ENCODE measurements around the gene CHD9. TPM values are rescaled to one million over a fixed set of nuclear protein-coding genes. Genes with fewer than 3 reads are reported as not detected.
"Not testable (repeated sequence)": the region's sequence is repeated elsewhere in the genome, so short reads cannot be mapped to it uniquely, and the experiment has no call there.

Gene CHD9
- total and polyA plus RNA-seq, 4 donors = 6.2 to 46.6 (median 32.5) TPM

DNA sequence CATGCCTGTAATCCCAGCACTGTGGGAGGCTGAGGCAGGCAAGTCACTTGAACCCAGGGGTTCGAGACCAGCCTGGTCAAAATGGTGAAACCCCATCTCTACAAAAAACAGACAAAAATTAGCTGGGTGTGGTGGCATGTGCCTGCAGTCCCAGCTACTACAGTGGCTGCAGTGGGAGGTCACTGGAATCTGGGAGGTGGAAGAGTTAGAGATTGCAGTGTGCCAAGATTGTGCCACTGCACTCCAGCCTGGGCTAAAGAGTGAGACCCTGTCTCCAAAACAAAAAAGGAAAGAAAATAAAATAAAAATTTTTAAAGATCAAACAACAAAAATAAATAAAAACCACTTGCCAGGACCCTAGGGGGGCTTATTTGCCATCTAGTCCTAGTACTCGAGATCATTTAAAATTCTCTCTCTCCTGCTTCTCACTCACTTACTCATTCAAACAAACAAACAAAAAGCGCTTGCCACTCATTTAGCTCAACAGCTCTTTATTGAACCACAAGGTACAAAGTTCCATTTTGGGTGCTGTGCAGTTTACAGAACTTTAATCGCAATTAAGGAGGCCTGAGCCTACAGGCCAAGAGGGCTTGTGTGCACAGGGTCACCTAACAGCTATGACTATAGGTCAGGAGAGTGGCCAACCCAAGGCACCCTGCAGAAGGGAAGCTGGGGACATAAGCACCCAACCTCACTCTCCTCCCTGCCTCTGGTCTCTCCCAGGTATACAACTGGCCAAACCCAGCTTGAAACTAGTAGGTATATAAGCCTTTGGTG lies 6.5 kb upstream of the CHD9 start:
- H3K4me3 ChIP-seq (ENCODE audit: low read depth in 1 of 3, low read length in 3 of 3) = no peak overlapping the region
- H3K9me3 ChIP-seq (ENCODE audit: control insufficient read depth in 4 of 4, low read length in 3 of 4) = no peaks in the 10 kb centered on the region
- H3K36me3 ChIP-seq (ENCODE audit: control insufficient read depth in 4 of 4, insufficient read depth in 3 of 4, low read depth in 1 of 4, low read length in 3 of 4) = no peaks in the 10 kb centered on the region
- no peak overlapping the region for H3K9ac ChIP-seq (ENCODE audit: low read depth in 1 of 2, low read length in 2 of 2)
- TF ChIP-seq FOXA1 (IDR thresholded peaks at IDR 0.05) (peak; percentile 57), SP1 (IDR thresholded peaks at IDR 0.05) (peak; percentile 96), TAF1 (conservative IDR thresholded peaks at IDR 0.05) (no peak), HNF4A (conservative IDR thresholded peaks at IDR 0.05) (peak; percentile 98), EGR1 (IDR thresholded peaks at IDR 0.05; ENCODE audit: low read depth in 2 of 2) (no peak), YY1 (IDR thresholded peaks at IDR 0.05) (peak; percentile 67), GABPA (IDR thresholded peaks at IDR 0.05 in 1 of 2, conservative IDR thresholded peaks at IDR 0.05 in 1 of 2) (no peak), RXRA (IDR thresholded peaks at IDR 0.05) (peak; percentile 88 to 89), JUND (IDR thresholded peaks at IDR 0.05) (peak; percentile 53 to 81), NR2F2 (IDR thresholded peaks at IDR 0.05) (peak; percentile 44), RAD21 (IDR thresholded peaks at IDR 0.05) (peak; percentile 42 to 50), HNF4G (IDR thresholded peaks at IDR 0.05) (peak; percentile 92), FOXA2 (IDR thresholded peaks at IDR 0.05) (peak; percentile 66)
- TF ChIP-seq, protein P1, sequence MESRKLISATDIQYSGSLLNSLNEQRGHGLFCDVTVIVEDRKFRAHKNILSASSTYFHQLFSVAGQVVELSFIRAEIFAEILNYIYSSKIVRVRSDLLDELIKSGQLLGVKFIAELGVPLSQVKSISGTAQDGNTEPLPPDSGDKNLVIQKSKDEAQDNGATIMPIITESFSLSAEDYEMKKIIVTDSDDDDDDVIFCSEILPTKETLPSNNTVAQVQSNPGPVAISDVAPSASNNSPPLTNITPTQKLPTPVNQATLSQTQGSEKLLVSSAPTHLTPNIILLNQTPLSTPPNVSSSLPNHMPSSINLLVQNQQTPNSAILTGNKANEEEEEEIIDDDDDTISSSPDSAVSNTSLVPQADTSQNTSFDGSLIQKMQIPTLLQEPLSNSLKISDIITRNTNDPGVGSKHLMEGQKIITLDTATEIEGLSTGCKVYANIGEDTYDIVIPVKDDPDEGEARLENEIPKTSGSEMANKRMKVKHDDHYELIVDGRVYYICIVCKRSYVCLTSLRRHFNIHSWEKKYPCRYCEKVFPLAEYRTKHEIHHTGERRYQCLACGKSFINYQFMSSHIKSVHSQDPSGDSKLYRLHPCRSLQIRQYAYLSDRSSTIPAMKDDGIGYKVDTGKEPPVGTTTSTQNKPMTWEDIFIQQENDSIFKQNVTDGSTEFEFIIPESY (IDR thresholded peaks at IDR 0.05) = peak; percentile 71
- TF ChIP-seq, protein P2, sequence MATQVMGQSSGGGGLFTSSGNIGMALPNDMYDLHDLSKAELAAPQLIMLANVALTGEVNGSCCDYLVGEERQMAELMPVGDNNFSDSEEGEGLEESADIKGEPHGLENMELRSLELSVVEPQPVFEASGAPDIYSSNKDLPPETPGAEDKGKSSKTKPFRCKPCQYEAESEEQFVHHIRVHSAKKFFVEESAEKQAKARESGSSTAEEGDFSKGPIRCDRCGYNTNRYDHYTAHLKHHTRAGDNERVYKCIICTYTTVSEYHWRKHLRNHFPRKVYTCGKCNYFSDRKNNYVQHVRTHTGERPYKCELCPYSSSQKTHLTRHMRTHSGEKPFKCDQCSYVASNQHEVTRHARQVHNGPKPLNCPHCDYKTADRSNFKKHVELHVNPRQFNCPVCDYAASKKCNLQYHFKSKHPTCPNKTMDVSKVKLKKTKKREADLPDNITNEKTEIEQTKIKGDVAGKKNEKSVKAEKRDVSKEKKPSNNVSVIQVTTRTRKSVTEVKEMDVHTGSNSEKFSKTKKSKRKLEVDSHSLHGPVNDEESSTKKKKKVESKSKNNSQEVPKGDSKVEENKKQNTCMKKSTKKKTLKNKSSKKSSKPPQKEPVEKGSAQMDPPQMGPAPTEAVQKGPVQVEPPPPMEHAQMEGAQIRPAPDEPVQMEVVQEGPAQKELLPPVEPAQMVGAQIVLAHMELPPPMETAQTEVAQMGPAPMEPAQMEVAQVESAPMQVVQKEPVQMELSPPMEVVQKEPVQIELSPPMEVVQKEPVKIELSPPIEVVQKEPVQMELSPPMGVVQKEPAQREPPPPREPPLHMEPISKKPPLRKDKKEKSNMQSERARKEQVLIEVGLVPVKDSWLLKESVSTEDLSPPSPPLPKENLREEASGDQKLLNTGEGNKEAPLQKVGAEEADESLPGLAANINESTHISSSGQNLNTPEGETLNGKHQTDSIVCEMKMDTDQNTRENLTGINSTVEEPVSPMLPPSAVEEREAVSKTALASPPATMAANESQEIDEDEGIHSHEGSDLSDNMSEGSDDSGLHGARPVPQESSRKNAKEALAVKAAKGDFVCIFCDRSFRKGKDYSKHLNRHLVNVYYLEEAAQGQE (IDR thresholded peaks at IDR 0.05) = peak; percentile 61
- TF ChIP-seq, protein P3, sequence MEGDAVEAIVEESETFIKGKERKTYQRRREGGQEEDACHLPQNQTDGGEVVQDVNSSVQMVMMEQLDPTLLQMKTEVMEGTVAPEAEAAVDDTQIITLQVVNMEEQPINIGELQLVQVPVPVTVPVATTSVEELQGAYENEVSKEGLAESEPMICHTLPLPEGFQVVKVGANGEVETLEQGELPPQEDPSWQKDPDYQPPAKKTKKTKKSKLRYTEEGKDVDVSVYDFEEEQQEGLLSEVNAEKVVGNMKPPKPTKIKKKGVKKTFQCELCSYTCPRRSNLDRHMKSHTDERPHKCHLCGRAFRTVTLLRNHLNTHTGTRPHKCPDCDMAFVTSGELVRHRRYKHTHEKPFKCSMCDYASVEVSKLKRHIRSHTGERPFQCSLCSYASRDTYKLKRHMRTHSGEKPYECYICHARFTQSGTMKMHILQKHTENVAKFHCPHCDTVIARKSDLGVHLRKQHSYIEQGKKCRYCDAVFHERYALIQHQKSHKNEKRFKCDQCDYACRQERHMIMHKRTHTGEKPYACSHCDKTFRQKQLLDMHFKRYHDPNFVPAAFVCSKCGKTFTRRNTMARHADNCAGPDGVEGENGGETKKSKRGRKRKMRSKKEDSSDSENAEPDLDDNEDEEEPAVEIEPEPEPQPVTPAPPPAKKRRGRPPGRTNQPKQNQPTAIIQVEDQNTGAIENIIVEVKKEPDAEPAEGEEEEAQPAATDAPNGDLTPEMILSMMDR (IDR thresholded peaks at IDR 0.05; ENCODE audit: low read depth, low read length, missing input control) = no peak
- TF ChIP-seq, protein P4, sequence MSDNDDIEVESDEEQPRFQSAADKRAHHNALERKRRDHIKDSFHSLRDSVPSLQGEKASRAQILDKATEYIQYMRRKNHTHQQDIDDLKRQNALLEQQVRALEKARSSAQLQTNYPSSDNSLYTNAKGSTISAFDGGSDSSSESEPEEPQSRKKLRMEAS (IDR thresholded peaks at IDR 0.05) = peak; percentile 83
- TF ChIP-seq, protein P5, sequence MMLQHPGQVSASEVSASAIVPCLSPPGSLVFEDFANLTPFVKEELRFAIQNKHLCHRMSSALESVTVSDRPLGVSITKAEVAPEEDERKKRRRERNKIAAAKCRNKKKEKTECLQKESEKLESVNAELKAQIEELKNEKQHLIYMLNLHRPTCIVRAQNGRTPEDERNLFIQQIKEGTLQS (IDR thresholded peaks at IDR 0.05) = peak; percentile 59
- H3K27me3 ChIP-seq (ENCODE audit: control insufficient read depth in 4 of 4, insufficient read depth in 4 of 4, low read length in 3 of 4) = no peaks in the 10 kb centered on the region
- no peak for DNase-seq (ENCODE audit: low spot score)
- H3K4me1 ChIP-seq (ENCODE audit: control insufficient read depth in 4 of 4, insufficient read depth in 4 of 4, low read length in 3 of 4) = peaks cover 0 to 29% (median 21%) of the 10 kb centered on the region in 4 donors
- WGBS = 42% methylated on average over 4 of the region's 4 CpGs
- peak overlapping the region; percentile 56 to 58 for H3K27ac ChIP-seq (ENCODE audit: low read depth in 1 of 2, low read length in 2 of 2)

DNA sequence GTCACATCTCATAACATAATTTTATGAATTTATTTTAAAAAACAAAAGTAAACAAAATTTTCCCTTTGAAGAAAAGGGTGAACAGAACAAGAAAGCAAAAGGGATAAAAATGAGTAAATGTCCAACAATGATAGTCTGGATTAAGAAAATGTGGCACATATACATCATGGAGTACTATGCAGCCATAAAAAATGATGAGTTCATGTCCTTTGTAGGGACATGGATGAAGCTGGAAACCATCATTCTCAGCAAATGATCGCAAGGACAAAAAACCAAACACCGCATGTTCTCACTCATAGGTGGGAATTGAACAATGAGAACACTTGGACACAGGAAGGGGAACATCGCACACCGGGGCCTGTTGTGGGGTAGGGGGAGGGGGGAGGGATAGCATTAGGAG lies 3.5 kb upstream of the CHD9 start:
- H3K4me3 ChIP-seq (ENCODE audit: low read depth in 1 of 3, low read length in 3 of 3); H3K27ac ChIP-seq (ENCODE audit: low read depth in 1 of 2, low read length in 2 of 2); H3K9me3 ChIP-seq (ENCODE audit: control insufficient read depth in 4 of 4, low read length in 3 of 4); H3K9ac ChIP-seq (ENCODE audit: low read depth in 1 of 2, low read length in 2 of 2); DNase-seq (ENCODE audit: low spot score); H3K36me3 ChIP-seq (ENCODE audit: control insufficient read depth in 4 of 4, insufficient read depth in 3 of 4, low read depth in 1 of 4, low read length in 3 of 4); H3K27me3 ChIP-seq (ENCODE audit: control insufficient read depth in 4 of 4, insufficient read depth in 4 of 4, low read length in 3 of 4): not testable (repeated sequence)
- H3K4me1 ChIP-seq (ENCODE audit: control insufficient read depth in 4 of 4, insufficient read depth in 4 of 4, low read length in 3 of 4) = peaks cover 3 to 47% (median 34%) of the 10 kb centered on the region in 4 donors
- 100% methylated on average over 2 of the region's 4 CpGs for WGBS

Measured in liver (tissue), 9 donors.